Fibroblast of lung (primary cell): ENCODE results near the gene PVALB.

Experiments used
- EZH2 ChIP-seq: IDR thresholded peaks from 2 replicates; pipeline ENCODE4 v1.5.1; 2012; ENCODE audit warnings: low read length, control low read depth, mild to moderate bottlenecking; ENCODE audit errors: missing control alignments
- TF ChIP-seq, protein P1 (sequence below), 2 donors: IDR thresholded peaks in 1 of 2; conservative IDR thresholded peaks in 1 of 2; 1 replicate in 1 of 2; 2 replicates in 1 of 2; pipeline ENCODE4 v1.5.1; 2011 to 2012; ENCODE audit warnings: low read length in 2 of 2, control low read depth in 1 of 2, inconsistent platforms in 1 of 2, low read depth in 1 of 2, mild to moderate bottlenecking in 1 of 2

DNA sequence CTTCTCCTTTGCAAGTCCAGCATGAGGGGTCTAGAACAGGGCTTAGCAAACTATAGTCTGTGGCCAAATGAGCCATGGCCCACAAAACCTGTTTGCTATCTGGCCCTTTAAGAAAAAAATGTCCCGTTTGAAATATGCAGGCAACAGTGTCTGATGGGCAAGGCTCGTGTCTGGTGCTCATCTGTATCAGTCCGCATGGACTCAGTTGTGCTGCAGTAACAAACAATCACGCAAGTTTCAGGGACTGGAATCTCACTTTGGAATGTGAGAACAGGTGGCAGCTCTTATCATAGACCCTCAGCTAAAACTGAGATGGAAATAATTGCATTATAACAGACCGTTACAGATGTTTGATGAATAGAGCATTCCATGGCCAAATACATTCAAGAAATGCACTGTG, 19.1 kb upstream of the PVALB start:
- TF ChIP-seq, protein P1, sequence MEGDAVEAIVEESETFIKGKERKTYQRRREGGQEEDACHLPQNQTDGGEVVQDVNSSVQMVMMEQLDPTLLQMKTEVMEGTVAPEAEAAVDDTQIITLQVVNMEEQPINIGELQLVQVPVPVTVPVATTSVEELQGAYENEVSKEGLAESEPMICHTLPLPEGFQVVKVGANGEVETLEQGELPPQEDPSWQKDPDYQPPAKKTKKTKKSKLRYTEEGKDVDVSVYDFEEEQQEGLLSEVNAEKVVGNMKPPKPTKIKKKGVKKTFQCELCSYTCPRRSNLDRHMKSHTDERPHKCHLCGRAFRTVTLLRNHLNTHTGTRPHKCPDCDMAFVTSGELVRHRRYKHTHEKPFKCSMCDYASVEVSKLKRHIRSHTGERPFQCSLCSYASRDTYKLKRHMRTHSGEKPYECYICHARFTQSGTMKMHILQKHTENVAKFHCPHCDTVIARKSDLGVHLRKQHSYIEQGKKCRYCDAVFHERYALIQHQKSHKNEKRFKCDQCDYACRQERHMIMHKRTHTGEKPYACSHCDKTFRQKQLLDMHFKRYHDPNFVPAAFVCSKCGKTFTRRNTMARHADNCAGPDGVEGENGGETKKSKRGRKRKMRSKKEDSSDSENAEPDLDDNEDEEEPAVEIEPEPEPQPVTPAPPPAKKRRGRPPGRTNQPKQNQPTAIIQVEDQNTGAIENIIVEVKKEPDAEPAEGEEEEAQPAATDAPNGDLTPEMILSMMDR (conservative IDR thresholded peaks at IDR 0.05 in 1 of 2, IDR thresholded peaks at IDR 0.05 in 1 of 2; ENCODE audit: low read depth in 1 of 2, low read length in 2 of 2) = no peak
- no peak for TF ChIP-seq EZH2
